H1 (cell line): ENCODE measurements around the gene LSM14B. TPM values are rescaled to one million over a fixed set of nuclear protein-coding genes. Genes with fewer than 3 reads are reported as not detected.

ENCODE experiments used
- CTCF ChIA-PET: fragments of 300-600 bp; sonication (Branson Sonifier 250); formaldehyde crosslinking; loops from one replicate; lab custom pipeline; 2021; ENCODE audit not compliant: partially characterized antibody; lab: Charles Lee
- POLR2A ChIA-PET: fragments of 300-600 bp; sonication (Branson Sonifier 250); formaldehyde crosslinking; loops from one replicate; lab custom pipeline; 2021; ENCODE audit warnings: inconsistent platforms; ENCODE audit not compliant: partially characterized antibody; lab: Charles Lee
- DNase-seq, 2 experiments: peaks; one replicate each; pipeline versions ENCODE4 v3.0.0 to v3.0.0-alpha.2; 2010 to 2022; ENCODE audit warnings: low spot score in 2 of 2, low read depth in 1 of 2, mixed read lengths in 1 of 2
- FAIRE-seq: peaks from 2 replicates; lab custom pipeline; 2011; peaks lifted over from hg19 to GRCh38; lab: Jason Lieb, UNC
- H2AFZ ChIP-seq: 2 replicates; pipeline ENCODE4 v1.8.1; 2012; ENCODE audit warnings: low read length, inconsistent platforms
- H2AK5ac ChIP-seq: 2 replicates; pipeline ENCODE4 v1.6.1; 2013; ENCODE audit warnings: low read depth, low read length
- H2BK120ac ChIP-seq: replicated peaks from 2 replicates; pipeline ENCODE3; 2013; ENCODE audit warnings: low read depth, low read length, inconsistent platforms
- H2BK12ac ChIP-seq: 2 replicates; pipeline ENCODE4 v1.6.1; 2013; ENCODE audit warnings: low read depth, low read length
- H2BK15ac ChIP-seq: 2 replicates; pipeline ENCODE4 v1.6.1; 2013; ENCODE audit warnings: low read length
- H2BK20ac ChIP-seq: 2 replicates; pipeline ENCODE4 v1.6.1; 2013; ENCODE audit warnings: low read length
- H2BK5ac ChIP-seq: 2 replicates; pipeline ENCODE4 v1.6.1; 2013; ENCODE audit warnings: low read depth, low read length
- H3K14ac ChIP-seq: 2 replicates; pipeline ENCODE4 v1.6.1; 2013; ENCODE audit warnings: inconsistent platforms; ENCODE audit not compliant: insufficient read length
- H3K18ac ChIP-seq: 2 replicates; pipeline ENCODE4 v1.6.1; 2013; ENCODE audit warnings: low read length; ENCODE audit errors: extremely low read depth
- H3K23ac ChIP-seq: 2 replicates; pipeline ENCODE4 v1.6.1; 2013; ENCODE audit warnings: inconsistent platforms; ENCODE audit not compliant: insufficient read length
- H3K23me2 ChIP-seq: 2 replicates; pipeline ENCODE4 v1.6.1; 2013; ENCODE audit warnings: low read depth, low read length
- H3K27ac ChIP-seq: 2 replicates; pipeline ENCODE4 v1.6.1; 2011; ENCODE audit warnings: low read depth, low read length, inconsistent platforms
- H3K27me3 ChIP-seq, 4 experiments: replicated peaks in 1 of 4; 1 replicate in 1 of 4; 2 replicates in 3 of 4; pipeline versions ENCODE4 v1.6.1 to v1.8.1; 2011 to 2013; ENCODE audit warnings: low read length in 3 of 4, mild to moderate bottlenecking in 3 of 4, inconsistent platforms in 2 of 4, mixed read lengths in 2 of 4, moderate library complexity in 1 of 4; ENCODE audit not compliant: control insufficient read depth in 3 of 4, insufficient read depth in 3 of 4; ENCODE audit errors: extremely low read depth in 1 of 4
- H3K36me3 ChIP-seq, 4 experiments: 2 replicates each; pipeline versions ENCODE4 v1.6.1 to v1.8.1; 2011 to 2013; ENCODE audit warnings: mild to moderate bottlenecking in 4 of 4, low read length in 3 of 4, moderate library complexity in 2 of 4, control low read depth in 1 of 4, inconsistent platforms in 1 of 4; ENCODE audit not compliant: insufficient read depth in 4 of 4, control insufficient read depth in 2 of 4
- H3K4ac ChIP-seq: replicated peaks from 2 replicates; pipeline ENCODE3; 2013; ENCODE audit warnings: low read length, low read depth, mixed read lengths, inconsistent platforms; ENCODE audit not compliant: insufficient read length
- H3K4me1 ChIP-seq, 4 experiments: replicated peaks in 1 of 4; 1 replicate in 1 of 4; 2 replicates in 3 of 4; pipeline versions ENCODE4 v1.6.1 to v1.8.1; 2011 to 2013; ENCODE audit warnings: low read length in 3 of 4, inconsistent platforms in 2 of 4, mixed read lengths in 1 of 4; ENCODE audit not compliant: insufficient read depth in 4 of 4, control insufficient read depth in 3 of 4
- H3K4me2 ChIP-seq, 2 experiments: 2 replicates each; pipeline versions ENCODE4 v1.6.1 to v1.8.1; 2011 to 2013; ENCODE audit warnings: low read depth in 2 of 2, low read length in 2 of 2, control low read depth in 1 of 2, inconsistent platforms in 1 of 2, mild to moderate bottlenecking in 1 of 2; ENCODE audit not compliant: insufficient read depth in 1 of 2
- H3K4me3 ChIP-seq, 4 experiments: fragments of 200-600, 300-600 bp in 1 of 4; sonication (generic), shearing (Covaris generic), sonication (Bioruptor Twin) in 1 of 4; 2 replicates each; pipeline versions ENCODE4 v1.5.1 to v1.8.1; 2011 to 2016; ENCODE audit warnings: low read length in 4 of 4, low read depth in 3 of 4, control low read depth in 2 of 4, inconsistent platforms in 2 of 4, mild to moderate bottlenecking in 2 of 4, mixed read lengths in 1 of 4, moderate library complexity in 1 of 4; ENCODE audit not compliant: insufficient read depth in 2 of 4; ENCODE audit errors: extremely low read depth in 1 of 4
- H3K56ac ChIP-seq: replicated peaks from 2 replicates; pipeline ENCODE3; 2013; ENCODE audit warnings: low read depth, mild to moderate bottlenecking, mixed read lengths, low read length, inconsistent platforms; ENCODE audit not compliant: insufficient read length
- H3K79me1 ChIP-seq: 2 replicates; pipeline ENCODE4 v1.6.1; 2013; ENCODE audit warnings: low read depth, low read length, control low read depth
- H3K79me2 ChIP-seq, 2 experiments: 2 replicates each; pipeline versions ENCODE4 v1.6.1 to v1.8.1; 2012 to 2013; ENCODE audit warnings: low read length in 2 of 2, mild to moderate bottlenecking in 2 of 2, inconsistent platforms in 1 of 2; ENCODE audit not compliant: insufficient read depth in 2 of 2, control insufficient read depth in 1 of 2
- H3K9ac ChIP-seq, 4 experiments: replicated peaks in 1 of 4; 1 replicate in 1 of 4; 2 replicates in 3 of 4; pipeline versions ENCODE4 v1.6.1 to v1.8.1; 2011 to 2013; ENCODE audit warnings: low read depth in 3 of 4, low read length in 3 of 4, control low read depth in 2 of 4, mild to moderate bottlenecking in 2 of 4, moderate library complexity in 2 of 4, inconsistent platforms in 1 of 4; ENCODE audit errors: extremely low read depth in 1 of 4
- H3K9me3 ChIP-seq, 2 experiments: 2 replicates each; pipeline versions ENCODE4 v1.6.1 to v1.8.1; 2012 to 2013; ENCODE audit warnings: mild to moderate bottlenecking in 2 of 2, moderate library complexity in 2 of 2, control low read depth in 1 of 2, inconsistent platforms in 1 of 2, low read depth in 1 of 2, low read length in 1 of 2, mixed read lengths in 1 of 2; ENCODE audit not compliant: insufficient read depth in 2 of 2
- H4K20me1 ChIP-seq, 2 experiments: replicated peaks in 1 of 2; 2 replicates each; pipeline versions ENCODE3 to v1.8.1; 2011 to 2013; ENCODE audit warnings: inconsistent platforms in 2 of 2, low read length in 2 of 2, mild to moderate bottlenecking in 1 of 2; ENCODE audit not compliant: insufficient read depth in 2 of 2, control insufficient read depth in 1 of 2
- H4K5ac ChIP-seq: 2 replicates; pipeline ENCODE4 v1.6.1; 2013; ENCODE audit warnings: low read length, low read depth, mixed read lengths, inconsistent platforms; ENCODE audit not compliant: insufficient read length
- H4K8ac ChIP-seq: 2 replicates; pipeline ENCODE4 v1.8.0; 2013; ENCODE audit warnings: mild to moderate bottlenecking, moderate library complexity, low read length, inconsistent platforms; ENCODE audit not compliant: insufficient read depth; ENCODE audit errors: extremely low read depth
- H4K91ac ChIP-seq: replicated peaks from 2 replicates; pipeline ENCODE3; 2013; ENCODE audit warnings: low read length, mixed read lengths, inconsistent platforms; ENCODE audit not compliant: insufficient read length
- HDAC2 ChIP-seq, 2 experiments: fragments of 300-600 bp in 1 of 2; sonication (generic) in 1 of 2; IDR thresholded peaks; 2 replicates each; pipeline ENCODE4 v1.6.1; 2011 to 2012; ENCODE audit warnings: low read depth in 2 of 2, low read length in 2 of 2, mild to moderate bottlenecking in 2 of 2, moderate library complexity in 2 of 2, borderline replicate concordance in 1 of 2, inconsistent platforms in 1 of 2
- KDM4A ChIP-seq: IDR thresholded peaks from one replicate; pipeline ENCODE4 v1.7.1; 2012; ENCODE audit warnings: low read depth, mild to moderate bottlenecking, moderate library complexity, low read length, inconsistent platforms; ENCODE audit not compliant: severe bottlenecking
- MAFK ChIP-seq: IDR thresholded peaks from 2 replicates; pipeline ENCODE4 v1.6.1; 2012; ENCODE audit warnings: low read depth, mild to moderate bottlenecking, improper control_type of control experiment, low read length
- SIX5 ChIP-seq: IDR thresholded peaks from 2 replicates; pipeline ENCODE4 v1.6.1; 2011; ENCODE audit warnings: mild to moderate bottlenecking, low read depth, low read length
- WGBS, 2 experiments: shearing (Covaris generic) in 1 of 2; methylation state at CpG; one replicate each; pipeline versions ENCODE4 v1.1.6 to v1.1.7; 2013 to 2015; ENCODE audit warnings: low lambda C conversion rate in 2 of 2, mixed read lengths in 2 of 2, inconsistent platforms in 1 of 2, low coverage in 1 of 2, missing lambda C conversion rate in 1 of 2; ENCODE audit not compliant: insufficient replicate concordance in 2 of 2, insufficient coverage in 1 of 2, insufficient read length in 1 of 2; ENCODE audit errors: extremely low coverage in 1 of 2, missing lambda C conversion rate in 1 of 2; 5-methylcytosine and 5-hydroxymethylcytosine counted together
- polyA plus RNA-seq, 7 experiments: library from polyadenylated mRNA; depleted of rRNA in 3 of 7; stranded (reverse) in 5 of 7; unstranded in 2 of 7; fragments of >200 nt in 5 of 7; fragments of 200-250 nt in 2 of 7; gene quantifications; 1 replicate in 5 of 7; 2 replicates in 1 of 7; 4 replicates in 1 of 7; pipeline versions ENCODE4 v1.2.1 to v1.2.3, GENCODE V29; 2011 to 2013; ENCODE audit warnings: missing spikeins in 2 of 7, mixed read lengths in 2 of 7
- total RNA-seq: library from RNA; stranded (reverse); fragmentation: NEBNext Ultra II Directional; extraction: Animal tissue kit (Norgen Biotek cat#: 25700); gene quantifications from 2 replicates; pipeline ENCODE4 v1.2.1, GENCODE V29; 2021

The LSM14B gene
- total and polyA plus RNA-seq, 2 of the 8 experiments (the other 6 are each of a cell fraction or from before 2014, with no cell fraction given) = 58.3 to 65.6 TPM

GRCh38 chr20:62150310-62150575 is 28.0 kb downstream of the LSM14B start:
- WGBS, 2 experiments = 90% methylated on average over 11 of the region's 11 CpGs; no CpG with 5 or more reads in 1 of the 2 experiments
- peak overlapping the region; percentile 49; the same call in 1 of the 2 replicates for H2BK5ac ChIP-seq
- H3K27me3 ChIP-seq = no peaks in the 10 kb centered on the region
- H3K14ac ChIP-seq = no peak overlapping the region
- H4K20me1 ChIP-seq = peaks cover 48 to 61% of the 10 kb centered on the region in 2 experiments
- H3K23ac ChIP-seq = no peak overlapping the region
- ChIA-PET POLR2A (interaction anchor here (0.6 to 1.6 kb wide), 3 partner anchors 15 to 84 kb away, joined by 4 to 5 read pairs (median 4); no protein-coding TSS in a partner anchor), CTCF (interaction anchor here (0.7 to 1.1 kb wide), 2 partner anchors 15 to 295 kb away, joined by 3 to 4 read pairs; no protein-coding TSS in a partner anchor)
- H4K8ac ChIP-seq = no peak overlapping the region
- H3K9me3 ChIP-seq = no peaks in the 10 kb centered on the region; a peak in 1 of 4 replicates
- H3K27ac ChIP-seq = no peak overlapping the region
- H4K5ac ChIP-seq = no peak overlapping the region
- peaks cover 0 to 11% (median 8%) of the 10 kb centered on the region in 4 experiments; a peak in 6 of 8 replicates for H3K36me3 ChIP-seq
- no peak overlapping the region for H2BK15ac ChIP-seq
- no peak overlapping the region for H2BK12ac ChIP-seq
- H4K91ac ChIP-seq = no peak overlapping the region
- DNase-seq (no peak), FAIRE-seq (no peak)
- no peak overlapping the region; the same call in none of the 2 replicates for H2AK5ac ChIP-seq
- TF ChIP-seq HDAC2 (IDR thresholded peaks at IDR 0.05; ENCODE audit: borderline replicate concordance in 1 of 2, low read depth in 2 of 2, low read length in 2 of 2) (no peak), SIX5 (no peak), KDM4A (no peak), MAFK (no peak)
- H3K4me1 ChIP-seq = peaks cover 0 to 15% (median 9%) of the 10 kb centered on the region in 4 experiments; a peak in 6 of 7 replicates
- no peak overlapping the region for H3K18ac ChIP-seq
- peaks cover 57% of the 10 kb centered on the region for H3K79me1 ChIP-seq
- no peak overlapping the region for H2AFZ ChIP-seq
- H3K9ac ChIP-seq = no peak overlapping the region
- no peak overlapping the region for H3K4ac ChIP-seq
- H2BK120ac ChIP-seq = no peak overlapping the region
- H3K56ac ChIP-seq = no peak overlapping the region
- H2BK20ac ChIP-seq = no peak overlapping the region
- H3K4me3 ChIP-seq = no peak overlapping the region
- no peak overlapping the region; a peak in 1 of 4 replicates for H3K4me2 ChIP-seq
- peaks cover 53 to 99% of the 10 kb centered on the region in 2 experiments for H3K79me2 ChIP-seq
- H3K23me2 ChIP-seq = no peaks in the 10 kb centered on the region
